CD4-positive, alpha-beta T cell (primary cell): ENCODE results near the gene ZNF479. TPM values are rescaled to one million over a fixed set of nuclear protein-coding genes. Genes with fewer than 3 reads are reported as not detected.
"Not testable (repeated sequence)": the region's sequence is repeated elsewhere in the genome, so short reads cannot be mapped to it uniquely, and the experiment has no call there.

Source experiments
- ATAC-seq: fragments of 200-7000 bp; cut with Tn5 transposase; one replicate; pipeline ENCODE4 v1.10.0; 2022; ENCODE audit warnings: mild to moderate bottlenecking; ENCODE audit not compliant: poor library complexity
- CTCF ChIA-PET: fragments of 350-600 bp; sonication (Branson Sonifier 250); formaldehyde crosslinking; loops from one replicate; lab custom pipeline; 2021; ENCODE audit warnings: antibody characterized with exemption, inconsistent platforms; lab: Charles Lee
- POLR2A ChIA-PET: fragments of 350-600 bp; sonication (Branson Sonifier 250); formaldehyde crosslinking; loops from one replicate; lab custom pipeline; 2021; ENCODE audit warnings: antibody characterized with exemption, inconsistent platforms; lab: Charles Lee
- DNase-seq, 14 experiments: peaks; one replicate each; pipeline ENCODE4 v3.0.0-alpha.2; 2013 to 2020; ENCODE audit warnings: mixed read lengths in 2 of 14
- H3K27ac ChIP-seq, 2 donors: one replicate each; pipeline versions ENCODE4 v1.5.1 to v1.7.0; 2013; ENCODE audit warnings: low read length in 2 of 2, low read depth in 1 of 2, mild to moderate bottlenecking in 1 of 2
- H3K27me3 ChIP-seq, 2 experiments: 1 replicate in 1 of 2; 2 replicates in 1 of 2; pipeline versions ENCODE4 v1.6.1 to v1.7.0; 2013; ENCODE audit warnings: low read length in 2 of 2, control low read depth in 1 of 2, mild to moderate bottlenecking in 1 of 2, moderate library complexity in 1 of 2; ENCODE audit not compliant: insufficient read depth in 2 of 2, control insufficient read depth in 1 of 2
- H3K36me3 ChIP-seq: one replicate; pipeline ENCODE4 v1.6.1; 2013; ENCODE audit warnings: low read length, control low read depth; ENCODE audit not compliant: insufficient read depth
- H3K4me1 ChIP-seq: one replicate; pipeline ENCODE4 v1.6.1; 2013; ENCODE audit warnings: low read length, control low read depth; ENCODE audit not compliant: insufficient read depth
- H3K4me3 ChIP-seq: one replicate; pipeline ENCODE4 v1.5.1; 2013; ENCODE audit warnings: mild to moderate bottlenecking, low read length, moderate library complexity
- H3K9me3 ChIP-seq, 2 experiments: 1 replicate in 1 of 2; 2 replicates in 1 of 2; pipeline versions ENCODE4 v1.6.1 to v1.7.0; 2013; ENCODE audit warnings: low read length in 2 of 2, mild to moderate bottlenecking in 2 of 2, control low read depth in 1 of 2, moderate library complexity in 1 of 2; ENCODE audit not compliant: control insufficient read depth in 1 of 2, insufficient read depth in 1 of 2
- H3K27ac Mint-ChIP-seq: one replicate; pipeline ENCODE4 v1.8.0; 2020; ENCODE audit warnings: mixed read lengths
- H3K27me3 Mint-ChIP-seq: one replicate; pipeline ENCODE4 v1.8.0; 2021; ENCODE audit warnings: mixed read lengths
- H3K36me3 Mint-ChIP-seq: one replicate; pipeline ENCODE4 v1.8.0; 2021; ENCODE audit warnings: low read depth, mixed read lengths
- H3K4me1 Mint-ChIP-seq: one replicate; pipeline ENCODE4 v1.8.0; 2021; ENCODE audit warnings: low read depth, mixed read lengths
- H3K4me3 Mint-ChIP-seq: one replicate; pipeline ENCODE4 v1.8.0; 2020; ENCODE audit warnings: mild to moderate bottlenecking, mixed read lengths
- H3K9me3 Mint-ChIP-seq: one replicate; pipeline ENCODE4 v1.8.0; 2020; ENCODE audit warnings: mixed read lengths
- intact Hi-C, 2 experiments: fragments of 100-400 bp; cut with DNase I in 1 of 2; cut with micrococcal nuclease in 1 of 2; formaldehyde crosslinking; loops; one replicate each; pipeline versions ENCODE4 v1.15.1 to v1.9.0; 2023 to 2025; cut with DNase I, micrococcal nuclease
- polyA plus RNA-seq, 2 donors: library from polyadenylated mRNA; unstranded; fragments of 120-200 nt; gene quantifications; one replicate each; pipeline ENCODE4 v1.2.1, GENCODE V29; 2013
- total RNA-seq, 174 experiments: library from RNA in 2 of 174; stranded (reverse) in 2 of 174; gene quantifications; one replicate each; pipeline ENCODE4 v1.2.3 and lab custom pipeline; 2021 to 2026
- TF ChIP-seq, protein P1 (sequence below): fragments of 200-600 bp; IDR thresholded peaks from one replicate; pipeline ENCODE4 v1.8.0; 2022; ENCODE audit warnings: antibody characterized with exemption, mild to moderate bottlenecking

The ZNF479 gene
- total RNA-seq (not detected), total RNA-seq (lab: John Stamatoyannopoulos, UW) (0 to 0.08 (median 0) reads per million in 172 experiments)
- not detected for polyA plus RNA-seq (2013, experiment 1 of 2)
- not detected for polyA plus RNA-seq (2013, experiment 2 of 2)

DNA sequence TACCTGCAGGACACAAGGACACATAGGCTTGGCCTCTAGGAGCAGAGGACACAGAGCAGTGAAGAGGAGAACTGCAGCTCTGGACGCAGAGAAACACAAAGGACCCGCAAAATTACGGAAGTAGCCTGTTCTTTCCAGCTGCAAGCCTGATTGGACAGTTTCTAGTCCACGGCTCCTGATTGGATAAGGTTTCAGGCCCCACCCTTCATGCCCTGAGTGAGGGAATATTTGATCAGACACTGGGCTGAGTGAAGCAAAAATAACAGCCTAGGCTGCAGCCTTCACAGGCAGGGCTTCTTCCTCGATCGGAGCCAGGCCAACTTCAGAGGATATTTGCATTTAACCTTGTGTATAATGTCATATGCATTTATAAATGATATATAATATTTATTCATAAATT, at the start of gene ZNF479:
ZNF479 (minus strand) TSS at position 101 of the 400 bp plus-strand sequence. CDS start 112 bp downstream, outside the sequence.
- POLR2A ChIA-PET, H3K4me3 Mint-ChIP-seq, H3K36me3 Mint-ChIP-seq, CTCF ChIA-PET, H3K4me3 ChIP-seq, H3K27ac Mint-ChIP-seq, DNase-seq, ATAC-seq, intact Hi-C loops, H3K4me1 ChIP-seq, H3K4me1 Mint-ChIP-seq, H3K27ac ChIP-seq, H3K36me3 ChIP-seq, H3K9me3 Mint-ChIP-seq, H3K27me3 ChIP-seq, H3K27me3 Mint-ChIP-seq: not testable (repeated sequence)
- peaks cover 17 to 42% of the 10 kb centered on the region in 2 experiments for H3K9me3 ChIP-seq

DNA sequence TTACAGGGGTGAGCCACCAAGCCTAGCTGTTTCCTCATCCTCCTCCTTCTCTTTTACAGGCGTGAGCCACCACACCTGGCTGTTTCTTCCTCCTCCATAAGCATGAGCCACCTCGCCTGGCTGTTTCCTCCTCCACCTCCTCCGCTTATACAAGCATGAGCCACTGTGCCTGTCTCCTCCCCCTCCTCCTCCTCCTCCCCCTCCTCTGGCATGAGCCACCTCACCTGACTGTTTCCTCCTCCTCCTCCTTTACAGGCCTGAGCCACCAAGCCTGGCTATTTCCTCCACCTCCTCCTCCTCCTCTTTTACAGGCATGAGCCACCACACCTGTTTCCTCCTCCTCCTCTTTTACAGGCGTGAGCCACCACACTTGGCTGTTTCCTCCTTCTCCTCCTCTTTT, 49.8 kb upstream of the ZNF479 start:
- ATAC-seq (no peak), DNase-seq (no peak)
- Histone ChIP-seq H3K4me1 (no peaks in the 10 kb centered on the region), H3K27me3 (no peaks in the 10 kb centered on the region), H3K27ac (no peak overlapping the region), H3K36me3 (no peaks in the 10 kb centered on the region), H3K4me3 (no peak overlapping the region), H3K9me3 (peaks cover 17 to 67% of the 10 kb centered on the region in 2 experiments)
- TF ChIP-seq, protein P1, sequence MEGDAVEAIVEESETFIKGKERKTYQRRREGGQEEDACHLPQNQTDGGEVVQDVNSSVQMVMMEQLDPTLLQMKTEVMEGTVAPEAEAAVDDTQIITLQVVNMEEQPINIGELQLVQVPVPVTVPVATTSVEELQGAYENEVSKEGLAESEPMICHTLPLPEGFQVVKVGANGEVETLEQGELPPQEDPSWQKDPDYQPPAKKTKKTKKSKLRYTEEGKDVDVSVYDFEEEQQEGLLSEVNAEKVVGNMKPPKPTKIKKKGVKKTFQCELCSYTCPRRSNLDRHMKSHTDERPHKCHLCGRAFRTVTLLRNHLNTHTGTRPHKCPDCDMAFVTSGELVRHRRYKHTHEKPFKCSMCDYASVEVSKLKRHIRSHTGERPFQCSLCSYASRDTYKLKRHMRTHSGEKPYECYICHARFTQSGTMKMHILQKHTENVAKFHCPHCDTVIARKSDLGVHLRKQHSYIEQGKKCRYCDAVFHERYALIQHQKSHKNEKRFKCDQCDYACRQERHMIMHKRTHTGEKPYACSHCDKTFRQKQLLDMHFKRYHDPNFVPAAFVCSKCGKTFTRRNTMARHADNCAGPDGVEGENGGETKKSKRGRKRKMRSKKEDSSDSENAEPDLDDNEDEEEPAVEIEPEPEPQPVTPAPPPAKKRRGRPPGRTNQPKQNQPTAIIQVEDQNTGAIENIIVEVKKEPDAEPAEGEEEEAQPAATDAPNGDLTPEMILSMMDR: no peak
- ChIA-PET POLR2A (no interaction called here), CTCF (no interaction called here)
- Mint-ChIP-seq H3K36me3 (no peaks in the 10 kb centered on the region), H3K4me1 (no peaks in the 10 kb centered on the region), H3K27me3 (no peaks in the 10 kb centered on the region), H3K4me3 (no peak overlapping the region), H3K9me3 (peaks cover 9% of the 10 kb centered on the region), H3K27ac (no peak overlapping the region)
- intact Hi-C loops: no loop called here

GRCh38 chr7:57181281-57181680, 49.0 kb upstream of the ZNF479 start:
- Histone ChIP-seq H3K4me3 (no peak overlapping the region), H3K27me3 (no peaks in the 10 kb centered on the region), H3K27ac (no peak overlapping the region), H3K36me3 (no peaks in the 10 kb centered on the region), H3K9me3 (peaks cover 18 to 74% of the 10 kb centered on the region in 2 experiments), H3K4me1 (no peaks in the 10 kb centered on the region)
- H3K9me3 Mint-ChIP-seq: peaks cover 5% of the 10 kb centered on the region
- DNase-seq (no peak), ATAC-seq (no peak)
- TF ChIP-seq, protein P1: no peak
- H3K4me1 Mint-ChIP-seq: no peaks in the 10 kb centered on the region
- no peak overlapping the region for H3K27ac Mint-ChIP-seq
- H3K4me3 Mint-ChIP-seq: no peak overlapping the region
- intact Hi-C loops: no loop called here
- ChIA-PET CTCF (no interaction called here), POLR2A (no interaction called here)
- no peaks in the 10 kb centered on the region for H3K36me3 Mint-ChIP-seq
- H3K27me3 Mint-ChIP-seq: no peaks in the 10 kb centered on the region

- peaks cover 25 to 78% of the 10 kb centered on the region in 2 experiments for H3K9me3 ChIP-seq
- no peak for ATAC-seq
- POLR2A ChIA-PET: no interaction called here
Measured at GRCh38 chr7:57179776-57180415, 47.7 kb upstream of the ZNF479 start.

More at GRCh38 chr7:57179776-57180415, 47.7 kb upstream of the ZNF479 start:
- Histone ChIP-seq H3K4me3 (no peak overlapping the region), H3K27ac (no peak overlapping the region), H3K36me3 (no peaks in the 10 kb centered on the region), H3K27me3 (no peaks in the 10 kb centered on the region), H3K4me1 (no peaks in the 10 kb centered on the region)
- CTCF ChIA-PET: no interaction called here
- TF ChIP-seq, protein P1: no peak
- Mint-ChIP-seq H3K27ac (no peak overlapping the region), H3K27me3 (no peaks in the 10 kb centered on the region), H3K4me1 (no peaks in the 10 kb centered on the region), H3K9me3 (peaks cover 5% of the 10 kb centered on the region), H3K4me3 (no peak overlapping the region), H3K36me3 (no peaks in the 10 kb centered on the region)
- DNase-seq: no peak
- intact Hi-C loops: no loop called here
